Nephron (organoid): ENCODE results near the gene PUM2.
A peak's percentile ranks its signal among the peaks of the same experiment; 100 is the strongest.

Source experiments
- H3K27ac Mint-ChIP-seq, 3 experiments: 2 replicates each; pipeline ENCODE4 v1.8.0; 2020; ENCODE audit warnings: mixed read lengths in 3 of 3, mild to moderate bottlenecking in 2 of 3, moderate library complexity in 1 of 3
- H3K27me3 Mint-ChIP-seq: 2 replicates; pipeline ENCODE4 v1.8.0; 2021; ENCODE audit warnings: low read depth, mild to moderate bottlenecking, moderate library complexity, mixed read lengths
- H3K36me3 Mint-ChIP-seq: 2 replicates; pipeline ENCODE4 v1.8.0; 2020; ENCODE audit warnings: low read depth, mixed read lengths
- H3K4me1 Mint-ChIP-seq: 2 replicates; pipeline ENCODE4 v1.8.0; 2020; ENCODE audit warnings: mixed read lengths
- H3K4me3 Mint-ChIP-seq, 3 experiments: 2 replicates each; pipeline ENCODE4 v1.8.0; 2020; ENCODE audit warnings: mild to moderate bottlenecking in 3 of 3, mixed read lengths in 3 of 3, moderate library complexity in 2 of 3
- H3K9me3 Mint-ChIP-seq: 2 replicates; pipeline ENCODE4 v1.8.0; 2020; ENCODE audit warnings: mixed read lengths
- TF ChIP-seq, protein P1 (sequence below), 3 experiments: fragments of 200-600 bp; sonication (generic); IDR thresholded peaks; one replicate each; pipeline ENCODE4 v1.5.0; 2021; ENCODE audit warnings: antibody characterized with exemption in 3 of 3; ENCODE audit not compliant: unreplicated experiment in 3 of 3

Gene PUM2

GRCh38 chr2:20224164-20224715 is 126.4 kb downstream of the PUM2 start:
- H3K4me3 Mint-ChIP-seq: peak overlapping the region in 2 of 3 experiments; percentile 68 to 72
- H3K36me3 Mint-ChIP-seq: no peaks in the 10 kb centered on the region
- peaks cover 23% of the 10 kb centered on the region for H3K27me3 Mint-ChIP-seq
- TF ChIP-seq, protein P1, sequence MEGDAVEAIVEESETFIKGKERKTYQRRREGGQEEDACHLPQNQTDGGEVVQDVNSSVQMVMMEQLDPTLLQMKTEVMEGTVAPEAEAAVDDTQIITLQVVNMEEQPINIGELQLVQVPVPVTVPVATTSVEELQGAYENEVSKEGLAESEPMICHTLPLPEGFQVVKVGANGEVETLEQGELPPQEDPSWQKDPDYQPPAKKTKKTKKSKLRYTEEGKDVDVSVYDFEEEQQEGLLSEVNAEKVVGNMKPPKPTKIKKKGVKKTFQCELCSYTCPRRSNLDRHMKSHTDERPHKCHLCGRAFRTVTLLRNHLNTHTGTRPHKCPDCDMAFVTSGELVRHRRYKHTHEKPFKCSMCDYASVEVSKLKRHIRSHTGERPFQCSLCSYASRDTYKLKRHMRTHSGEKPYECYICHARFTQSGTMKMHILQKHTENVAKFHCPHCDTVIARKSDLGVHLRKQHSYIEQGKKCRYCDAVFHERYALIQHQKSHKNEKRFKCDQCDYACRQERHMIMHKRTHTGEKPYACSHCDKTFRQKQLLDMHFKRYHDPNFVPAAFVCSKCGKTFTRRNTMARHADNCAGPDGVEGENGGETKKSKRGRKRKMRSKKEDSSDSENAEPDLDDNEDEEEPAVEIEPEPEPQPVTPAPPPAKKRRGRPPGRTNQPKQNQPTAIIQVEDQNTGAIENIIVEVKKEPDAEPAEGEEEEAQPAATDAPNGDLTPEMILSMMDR (IDR thresholded peaks at IDR 0.05; ENCODE audit: unreplicated experiment in 3 of 3): no peak
- peaks cover 12% of the 10 kb centered on the region for H3K4me1 Mint-ChIP-seq
- H3K27ac Mint-ChIP-seq: no peak overlapping the region
- no peaks in the 10 kb centered on the region for H3K9me3 Mint-ChIP-seq

DNA sequence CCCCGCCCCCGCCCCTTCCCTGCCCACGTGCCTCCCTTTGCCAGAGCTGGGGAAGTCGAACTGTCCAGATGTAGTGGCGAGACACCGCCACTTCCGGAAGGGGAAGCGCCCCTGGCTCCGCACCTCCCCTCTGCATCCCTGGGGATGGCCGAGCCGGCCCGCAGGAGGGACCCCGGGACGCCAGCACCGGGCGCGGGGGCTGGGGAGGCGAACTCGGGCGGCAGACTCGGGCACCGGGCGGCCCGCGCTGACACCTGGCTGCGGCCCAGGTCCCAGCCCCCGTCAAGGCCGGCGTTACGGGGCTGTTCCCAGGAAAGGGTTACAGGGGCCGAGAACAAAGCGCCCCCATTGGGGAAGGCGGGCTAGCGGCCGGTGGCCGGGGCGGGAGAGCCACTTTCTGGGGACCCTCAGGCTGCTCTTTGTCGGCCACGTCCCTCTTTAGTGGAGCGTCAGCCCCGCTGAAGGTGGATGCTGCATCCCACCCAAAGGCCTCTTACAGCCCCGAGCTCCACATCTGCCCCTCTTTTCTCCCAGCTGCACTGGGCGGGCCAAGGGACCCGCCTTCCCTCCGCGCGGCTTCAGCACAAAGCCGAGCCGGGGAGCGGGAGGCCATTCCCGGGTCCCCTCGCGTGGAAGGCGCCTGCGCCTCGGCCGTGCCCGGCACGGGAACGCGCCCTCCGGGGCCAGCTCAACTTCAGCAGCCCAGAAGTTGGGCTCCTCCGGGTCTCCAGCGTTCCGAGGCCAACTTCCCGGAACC is 127.1 kb downstream of the PUM2 start:
- H3K4me3 Mint-ChIP-seq: peak overlapping the region; percentile 80 to 85 (median 84)
- H3K27ac Mint-ChIP-seq: peak overlapping the region in 2 of 3 experiments; percentile 70 to 76
- no peaks in the 10 kb centered on the region for H3K9me3 Mint-ChIP-seq
- H3K4me1 Mint-ChIP-seq: peaks cover 14% of the 10 kb centered on the region
- TF ChIP-seq, protein P1 (IDR thresholded peaks at IDR 0.05; ENCODE audit: unreplicated experiment in 3 of 3): peak in 1 of 3 experiments; percentile 15
- H3K27me3 Mint-ChIP-seq: peaks cover 17% of the 10 kb centered on the region
- H3K36me3 Mint-ChIP-seq: peaks cover 2% of the 10 kb centered on the region

DNA sequence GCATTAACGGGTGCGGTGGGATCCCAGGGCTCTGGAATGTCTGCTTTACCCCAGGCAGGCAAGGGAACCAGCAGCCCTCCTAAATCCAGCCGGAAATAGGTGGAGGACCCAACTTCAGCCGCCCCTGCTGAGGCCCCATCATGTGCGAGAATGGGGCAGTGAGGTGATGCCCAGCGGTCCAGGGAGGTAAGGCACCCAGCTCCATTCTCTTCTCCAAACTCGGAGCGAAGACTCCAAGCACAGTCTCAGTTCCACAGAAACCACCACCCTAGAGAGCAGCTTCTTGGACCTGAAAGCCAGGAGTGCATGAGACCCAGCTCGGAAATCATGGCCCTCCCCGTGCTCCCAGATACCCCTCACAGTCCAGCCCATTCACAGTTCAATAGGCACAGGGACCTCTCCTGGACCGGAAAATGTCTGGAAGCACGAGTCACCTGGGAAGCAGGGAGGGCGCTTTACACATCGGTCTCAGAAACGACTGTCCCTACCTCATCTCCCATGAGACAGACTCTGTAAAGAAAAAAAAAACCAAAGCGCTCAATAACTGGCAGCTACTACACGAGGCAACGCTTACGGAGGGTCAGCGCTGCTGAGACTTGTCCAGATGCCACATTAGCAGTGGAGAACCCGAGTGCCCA is 127.8 kb downstream of the PUM2 start:
- Mint-ChIP-seq H3K4me3 (peak overlapping the region; percentile 80 to 85 (median 84)), H3K9me3 (no peaks in the 10 kb centered on the region), H3K4me1 (peaks cover 16% of the 10 kb centered on the region), H3K27me3 (peaks cover 19% of the 10 kb centered on the region), H3K36me3 (peaks cover 5% of the 10 kb centered on the region), H3K27ac (peak overlapping the region; percentile 38 to 76 (median 70))
- TF ChIP-seq, protein P1 (IDR thresholded peaks at IDR 0.05; ENCODE audit: unreplicated experiment in 3 of 3): no peak

DNA sequence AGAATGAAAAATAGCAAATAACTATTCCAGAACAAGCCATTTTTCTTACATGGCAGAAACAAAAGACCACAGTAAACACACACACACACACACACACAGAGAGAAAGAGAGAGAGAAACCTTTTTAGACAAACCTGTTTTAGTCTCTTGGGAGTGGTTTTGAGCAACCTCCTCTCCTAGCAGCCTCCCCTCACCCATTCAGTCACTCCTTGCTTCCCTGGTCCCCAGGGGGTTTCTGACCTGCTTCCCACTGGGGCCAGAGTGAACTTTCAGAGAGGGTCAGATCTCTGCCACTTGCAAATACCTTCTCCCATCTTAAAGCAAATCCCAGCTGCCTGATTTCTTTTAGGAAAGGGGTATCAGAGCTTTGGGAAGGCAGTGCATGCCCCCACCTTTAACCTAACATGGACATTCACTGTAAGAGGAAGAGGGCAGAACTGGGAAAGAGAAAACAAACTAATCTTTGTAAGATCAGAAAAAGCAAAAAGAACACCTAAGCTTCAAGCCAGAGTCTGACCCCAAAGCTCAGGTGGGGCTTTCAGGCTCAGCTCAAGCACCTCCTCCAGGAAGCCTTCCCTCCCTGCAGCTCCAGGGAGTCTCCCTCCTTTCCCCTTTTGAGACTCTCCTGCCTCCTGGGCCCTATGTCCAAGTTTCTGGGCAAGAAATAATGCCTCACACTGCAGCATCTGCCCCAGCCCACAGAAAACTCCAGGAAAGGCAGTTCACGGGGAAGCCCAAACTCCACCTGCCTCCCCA is 128.5 kb downstream of the PUM2 start:
- Mint-ChIP-seq H3K27me3 (peaks cover 19% of the 10 kb centered on the region), H3K36me3 (peaks cover 5% of the 10 kb centered on the region), H3K4me1 (peaks cover 16% of the 10 kb centered on the region), H3K27ac (peak overlapping the region; percentile 13 to 90 (median 54)), H3K4me3 (peak overlapping the region; percentile 80 to 85 (median 84)), H3K9me3 (no peaks in the 10 kb centered on the region)
- TF ChIP-seq, protein P1 (IDR thresholded peaks at IDR 0.05; ENCODE audit: unreplicated experiment in 3 of 3): no peak

DNA sequence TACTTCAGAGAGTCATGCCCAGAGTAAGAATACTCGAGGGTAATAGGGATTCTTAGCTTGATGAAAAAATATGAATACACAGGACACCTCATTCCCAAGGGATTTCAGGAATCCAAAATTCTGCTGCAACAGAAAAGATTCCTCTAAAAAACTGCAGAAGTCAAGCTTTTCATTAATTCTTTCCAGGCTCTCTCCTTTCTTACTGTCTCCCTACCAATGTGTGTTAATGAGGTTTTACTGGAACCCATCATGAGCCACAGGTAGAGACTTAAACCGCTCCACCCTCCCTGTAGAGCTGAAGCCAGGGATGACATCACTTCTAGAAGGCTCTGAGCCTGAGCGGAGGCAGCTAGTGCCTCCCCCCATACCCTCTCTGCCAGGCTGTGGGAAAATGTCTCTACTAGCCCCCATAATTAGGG is 129.1 kb downstream of the PUM2 start:
- peaks cover 19% of the 10 kb centered on the region for H3K27me3 Mint-ChIP-seq
- H3K36me3 Mint-ChIP-seq: peaks cover 5% of the 10 kb centered on the region
- H3K4me1 Mint-ChIP-seq: peaks cover 16% of the 10 kb centered on the region
- peak overlapping the region; percentile 73 to 84 (median 80) for H3K4me3 Mint-ChIP-seq
- TF ChIP-seq, protein P1 (IDR thresholded peaks at IDR 0.05; ENCODE audit: unreplicated experiment in 3 of 3): no peak
- peak overlapping the region; percentile 13 to 90 (median 54) for H3K27ac Mint-ChIP-seq
- no peaks in the 10 kb centered on the region for H3K9me3 Mint-ChIP-seq
